Stimulated activated CD4-positive, alpha-beta T cell treated with anti-CD3 and anti-CD28 coated beads, Interleukin-4, amount 100 ng/mL, for 4 hours (primary cell): ENCODE measurements around the gene TLCD1.
"Not testable (repeated sequence)": the region's sequence is repeated elsewhere in the genome, so short reads cannot be mapped to it uniquely, and the experiment has no call there.

ENCODE experiments used
- DNase-seq, 2 experiments: peaks; one replicate each; pipeline ENCODE4 v3.0.0-alpha.2; 2020

Gene TLCD1

GRCh38 chr17:28726627-28727491 lies 826 bp upstream of the TLCD1 start:
- DNase-seq = peak; percentile 88

GRCh38 chr17:28725660-28726225 lies 290 bp downstream of the TLCD1 start:
- peak in 1 of 2 experiments; percentile 58 for DNase-seq

GRCh38 chr17:28725166-28725659 lies 820 bp downstream of the TLCD1 start:
- DNase-seq = peak in 1 of 2 experiments; percentile 31

GRCh38 chr17:28724500-28725165 lies 1.4 kb downstream of the TLCD1 start:
- no peak for DNase-seq

GRCh38 chr17:28723836-28724499 lies 2.1 kb downstream of the TLCD1 start:
- DNase-seq = not testable (repeated sequence)

DNA sequence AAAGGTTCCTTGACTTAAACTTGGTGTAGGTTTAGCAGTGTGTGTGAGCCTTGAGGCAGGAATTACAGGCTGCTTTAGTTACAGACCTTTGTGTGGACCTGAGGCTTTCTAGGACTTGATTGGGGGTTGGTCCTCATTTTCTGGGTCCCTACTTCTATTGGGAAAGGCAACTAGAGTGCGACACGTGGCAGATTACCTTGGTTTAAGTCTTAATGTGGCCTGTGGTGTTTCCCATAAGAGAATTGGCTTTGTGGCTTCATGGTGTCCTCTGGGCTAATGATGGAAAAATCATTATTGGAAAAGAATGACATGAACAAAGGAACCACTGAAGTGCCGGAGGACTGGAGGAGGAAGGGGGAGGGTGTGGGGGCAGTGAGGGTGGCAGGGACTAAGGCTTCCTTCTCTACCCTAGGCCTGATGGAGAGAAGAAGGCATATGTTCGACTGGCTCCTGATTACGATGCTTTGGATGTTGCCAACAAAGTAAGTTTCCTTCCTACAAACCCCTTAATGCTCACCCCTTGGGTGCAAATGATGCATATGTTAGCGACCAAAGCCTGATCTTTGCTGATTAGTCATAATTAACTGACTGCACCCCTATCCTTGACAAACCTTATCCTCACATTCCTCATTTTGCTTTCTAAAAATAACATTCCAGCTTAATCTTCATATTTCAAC lies 2.7 kb downstream of the TLCD1 start:
- no peak for DNase-seq

DNA sequence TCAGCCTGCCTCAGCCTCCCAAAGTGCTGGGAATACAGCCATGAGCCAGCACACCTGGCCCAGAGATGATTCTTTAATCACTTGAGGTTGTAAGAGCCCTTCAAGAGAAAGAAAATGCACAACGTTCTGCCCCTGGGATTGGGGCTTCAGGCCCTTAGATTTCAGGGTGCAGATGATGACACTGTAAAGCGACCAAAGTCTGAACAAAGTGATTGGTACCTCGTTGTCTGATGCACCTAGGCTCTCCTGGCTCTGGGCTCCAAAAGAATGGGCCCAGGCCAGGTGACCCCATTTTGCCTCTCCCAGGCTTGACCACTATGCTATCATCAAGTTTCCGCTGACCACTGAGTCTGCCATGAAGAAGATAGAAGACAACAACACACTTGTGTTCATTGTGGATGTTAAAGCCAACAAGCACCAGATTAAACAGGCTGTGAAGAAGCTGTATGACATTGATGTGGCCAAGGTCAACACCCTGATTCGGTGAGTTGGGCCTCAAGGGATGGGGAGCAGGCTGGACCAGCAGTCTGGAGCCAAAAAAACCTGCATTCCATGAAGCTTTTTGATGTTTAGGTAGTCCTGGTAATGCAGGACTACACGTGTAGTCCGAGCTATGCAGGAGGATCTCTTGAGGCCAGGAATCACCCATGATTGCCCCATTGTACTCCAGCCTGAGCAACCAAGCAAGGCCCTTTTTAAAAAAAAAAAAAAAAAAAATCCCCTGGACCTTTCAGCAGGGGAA lies 3.4 kb downstream of the TLCD1 start:
- DNase-seq = no peak

- not testable (repeated sequence) for DNase-seq
Measured at GRCh38 chr17:28720997-28721329, 5.1 kb downstream of the TLCD1 start.

GRCh38 chr17:28720247-28720996 lies 5.6 kb downstream of the TLCD1 start:
- peak; percentile 33 to 37 for DNase-seq

- DNase-seq = no peak
Measured at GRCh38 chr17:28719021-28719433, 7.0 kb downstream of the TLCD1 start.

- no peak for DNase-seq
Measured at GRCh38 chr17:28718333-28719020, 7.6 kb downstream of the TLCD1 start.

- DNase-seq = peak; percentile 41 to 44
Measured at GRCh38 chr17:28717578-28718332, 8.3 kb downstream of the TLCD1 start, which contains the start of gene RAB34. RAB34 (minus strand) TSS chr17:28717868; CDS start chr17:28717266, 602 bp downstream.

DNA sequence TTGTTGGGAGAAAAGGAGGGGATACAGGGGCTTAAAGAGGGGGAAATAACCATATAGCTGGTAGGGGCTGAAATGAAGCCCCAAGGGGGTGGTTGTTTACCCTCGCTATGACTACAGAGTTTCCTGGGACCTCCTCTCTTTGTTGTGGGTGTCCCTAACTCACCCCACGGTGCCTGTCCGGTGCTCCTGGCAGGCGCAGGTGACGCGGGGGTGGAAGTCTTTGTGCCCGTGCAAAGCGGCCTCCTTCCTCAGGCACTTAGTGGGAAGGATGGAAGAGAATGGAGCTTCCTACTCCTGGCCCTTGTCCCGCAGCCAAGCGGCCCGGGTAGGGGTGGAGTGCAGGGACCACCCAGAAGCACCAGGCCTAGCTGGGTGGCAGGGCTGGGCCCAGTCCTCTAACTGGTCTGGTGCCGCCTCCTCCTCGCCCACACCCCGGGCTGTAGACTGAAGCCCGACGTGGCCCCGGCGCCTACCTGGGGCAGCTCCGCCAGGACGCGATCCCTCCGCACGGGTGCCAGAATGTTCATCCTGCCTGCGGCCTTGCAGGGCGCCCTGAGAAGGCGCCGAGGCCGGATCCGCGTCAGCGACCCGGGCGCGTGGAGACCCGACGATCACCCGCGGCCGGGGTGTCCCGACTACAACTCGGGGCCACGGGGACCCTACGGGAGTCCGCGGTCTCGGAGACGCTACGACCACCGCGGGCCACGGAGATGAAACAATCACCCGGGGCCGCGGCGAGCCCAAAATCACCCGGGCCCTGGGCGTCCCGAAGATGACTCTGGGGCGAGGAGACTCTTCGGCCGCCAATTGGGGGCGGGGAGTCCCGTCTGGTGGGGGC lies 9.1 kb downstream of the TLCD1 start:
- peak in 1 of 2 experiments; percentile 25 for DNase-seq

DNA sequence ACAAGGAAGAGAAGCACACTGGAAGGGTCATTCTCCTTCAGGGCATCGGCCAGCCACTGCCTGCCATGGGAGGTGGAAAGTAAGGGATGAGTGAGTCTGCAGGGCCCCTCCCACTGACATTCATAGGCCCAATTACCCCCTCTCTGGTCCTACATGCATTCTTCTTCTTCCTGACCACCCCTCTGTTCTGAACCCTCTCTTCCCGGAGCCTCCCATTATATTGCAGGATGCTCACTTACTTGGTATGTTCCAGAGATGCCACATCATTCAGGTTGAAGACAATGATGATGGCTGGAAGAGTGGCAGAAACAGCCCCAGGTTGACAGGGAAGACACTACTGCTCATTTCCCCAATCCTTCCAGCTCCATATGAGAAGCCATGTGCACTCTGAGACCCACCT lies 10.8 kb downstream of the TLCD1 start:
- no peak for DNase-seq

DNA sequence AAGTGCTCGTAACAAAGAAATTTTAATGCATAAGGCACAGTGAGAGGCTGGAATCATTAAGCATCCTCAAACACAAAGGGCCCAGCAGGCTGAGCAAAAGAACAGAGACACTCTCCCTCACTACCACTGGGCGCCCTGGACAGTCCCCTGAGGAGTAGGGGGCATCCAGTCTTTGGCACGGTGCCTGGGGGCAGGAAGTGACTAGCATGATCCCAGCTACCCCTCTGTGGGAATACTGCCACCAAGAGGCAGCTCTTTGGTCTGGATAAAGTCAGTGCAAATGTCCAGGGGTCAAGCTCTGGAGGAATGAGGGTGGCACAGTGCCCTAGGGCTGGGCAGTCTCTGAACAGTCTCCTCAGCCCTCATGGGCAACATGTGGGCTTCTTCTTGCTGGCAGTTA lies 11.8 kb downstream of the TLCD1 start:
- no peak for DNase-seq

DNA sequence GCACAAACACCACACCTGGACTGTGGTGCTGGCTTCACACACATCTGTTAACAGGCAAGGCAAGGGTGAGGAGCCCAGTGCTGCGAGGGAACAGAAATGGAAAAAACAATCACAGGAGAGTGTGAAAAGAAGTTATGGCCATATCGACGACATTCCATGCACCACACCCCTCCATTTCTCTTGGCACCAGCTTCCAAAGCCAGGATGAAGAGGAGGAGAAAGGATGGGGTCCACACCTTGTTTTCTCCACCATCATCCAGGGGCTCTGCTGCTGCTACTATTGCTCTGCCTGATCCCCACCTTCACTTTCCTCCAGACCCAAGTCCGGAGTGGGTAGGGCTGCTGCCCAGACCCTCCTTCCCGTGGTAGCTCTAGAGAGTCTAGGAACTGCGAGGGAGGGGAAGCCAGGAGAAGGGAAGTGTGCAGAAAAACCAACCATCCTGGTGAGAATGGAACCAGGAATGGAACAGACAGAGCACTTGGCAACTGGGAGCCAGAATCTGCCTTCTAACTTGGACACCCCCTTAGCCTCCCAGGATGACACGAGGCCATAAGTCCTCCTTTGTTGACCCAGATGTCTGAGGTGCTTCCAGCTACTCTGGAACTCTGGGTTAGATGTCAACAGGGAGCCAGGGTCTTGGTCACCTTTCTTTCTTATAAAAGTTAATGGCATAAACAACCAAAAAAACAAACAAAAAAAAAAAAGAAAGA lies 13.2 kb downstream of the TLCD1 start:
- no peak for DNase-seq

DNA sequence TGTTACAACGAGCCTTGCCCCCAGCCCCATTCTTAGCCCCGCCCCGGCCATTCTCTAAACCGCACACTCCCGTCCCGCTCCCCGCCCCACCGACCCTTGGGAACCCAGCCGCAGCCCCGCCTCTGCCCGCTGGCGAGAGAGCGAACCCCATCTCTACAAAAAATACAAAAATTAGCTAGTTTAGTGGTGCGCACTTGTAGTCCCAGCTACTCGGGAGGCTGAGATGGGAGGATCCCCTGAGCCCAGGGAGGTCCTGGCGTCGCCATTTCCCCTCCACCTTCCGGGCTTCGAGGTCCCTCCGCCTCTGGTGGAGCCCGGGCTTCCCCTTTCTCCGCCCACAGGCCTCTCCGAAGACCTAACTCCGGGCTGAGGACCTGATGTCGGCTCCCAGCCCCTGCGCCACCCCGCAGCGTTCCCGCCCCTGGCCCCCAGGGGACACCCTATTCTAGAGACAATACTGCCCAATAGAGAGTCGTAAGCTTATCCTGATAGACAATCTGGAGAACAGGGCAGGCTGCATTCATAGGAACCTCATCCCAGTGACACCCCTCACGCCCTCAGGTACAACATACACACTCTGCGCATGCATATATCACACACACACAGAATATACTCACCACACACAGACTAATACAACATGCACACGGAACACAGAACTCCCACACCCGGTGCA lies 13.9 kb downstream of the TLCD1 start:
- DNase-seq = peak; percentile 59 to 69
